Measurements from ENCODE around the gene ACTR3C.

- no peak for TF ChIP-seq CTCF (IDR thresholded peaks at IDR 0.05)
- TF ChIP-seq EZH2 (IDR thresholded peaks at IDR 0.05; ENCODE audit: borderline replicate concordance, insufficient read depth, low read depth, low read length, poor library complexity, severe bottlenecking), result no peak
Measured at GRCh38 chr7:150329331-150330120, 6.2 kb upstream of the ACTR3C start.
